ENCODE results near the gene DSCAML1. TPM values are rescaled to one million over a fixed set of nuclear protein-coding genes. Genes with fewer than 3 reads are reported as not detected.

Gene DSCAML1
- total and polyA plus RNA-seq, 4 experiments from 2014 or later, result 1.00 to 1.0 TPM; not detected in 2

GRCh38 chr11:117826190-117826570 is 29.2 kb upstream of the DSCAML1 start:
- no peak for DNase-seq
- intact Hi-C loops (cut with micrococcal nuclease), result no loop called here
- peak overlapping the region in 6 of 7 donors; percentile 5 to 58 (median 31) for H3K27ac Mint-ChIP-seq

GRCh38 chr11:117825538-117826189 is 28.6 kb upstream of the DSCAML1 start:
- no peaks in the 10 kb centered on the region for H3K27me3 Mint-ChIP-seq
- ChIA-PET POLR2A (ENCODE audit: partially characterized antibody) (interaction anchor here (0.9 to 6.9 kb wide), 4 partner anchors 10 to 177 kb away, joined by 3 to 70 read pairs (median 8); no protein-coding TSS in a partner anchor), CTCF (ENCODE audit: partially characterized antibody) (interaction anchor here (1.4 to 16.1 kb wide), 5 partner anchors 8 to 400 kb away, joined by 3 to 440 read pairs (median 59); no protein-coding TSS in a partner anchor)
- Histone ChIP-seq H3K4me3 (ENCODE audit: low read length in 2 of 2) (no peak overlapping the region), H3K27ac (ENCODE audit: low read depth, low read length) (no peak overlapping the region), H3K9me3 (ENCODE audit: control insufficient read depth in 1 of 2, low read length in 2 of 2) (no peaks in the 10 kb centered on the region), H3K36me3 (ENCODE audit: insufficient read depth, low read length) (no peaks in the 10 kb centered on the region), H3K27me3 (ENCODE audit: insufficient read depth, low read length) (no peaks in the 10 kb centered on the region), H3K4me1 (ENCODE audit: insufficient read depth, low read length) (peaks cover 55% of the 10 kb centered on the region)
- H3K4me3 Mint-ChIP-seq, result peak overlapping the region in 3 of 8 donors; percentile 15 to 31 (median 26)
- H3K4me1 Mint-ChIP-seq, result peaks cover 25 to 75% (median 46%) of the 10 kb centered on the region in 4 donors
- intact Hi-C loops (cut with micrococcal nuclease), result no loop called here
- H3K27ac Mint-ChIP-seq, result peak overlapping the region in 5 of 7 donors; percentile 5 to 75 (median 32)
- no peaks in the 10 kb centered on the region for H3K36me3 Mint-ChIP-seq
- no peaks in the 10 kb centered on the region for H3K9me3 Mint-ChIP-seq
- DNase-seq, result no peak

More at GRCh38 chr11:117826190-117826570, 29.2 kb upstream of the DSCAML1 start:
- Histone ChIP-seq H3K9me3 (ENCODE audit: control insufficient read depth in 1 of 2, low read length in 2 of 2) (no peaks in the 10 kb centered on the region), H3K36me3 (ENCODE audit: insufficient read depth, low read length) (no peaks in the 10 kb centered on the region), H3K27me3 (ENCODE audit: insufficient read depth, low read length) (no peaks in the 10 kb centered on the region), H3K4me3 (ENCODE audit: low read length in 2 of 2) (no peak overlapping the region), H3K27ac (ENCODE audit: low read depth, low read length) (no peak overlapping the region), H3K4me1 (ENCODE audit: insufficient read depth, low read length) (peaks cover 60% of the 10 kb centered on the region)
- Mint-ChIP-seq H3K9me3 (no peaks in the 10 kb centered on the region), H3K36me3 (no peaks in the 10 kb centered on the region), H3K4me3 (peak overlapping the region in 1 of 8 donors; percentile 31), H3K27me3 (no peaks in the 10 kb centered on the region), H3K4me1 (peaks cover 29 to 80% (median 51%) of the 10 kb centered on the region in 4 donors)
- ChIA-PET CTCF (ENCODE audit: partially characterized antibody) (interaction anchor here (2.8 to 16.1 kb wide), 4 partner anchors 9 to 226 kb away, joined by 22 to 440 read pairs (median 138); no protein-coding TSS in a partner anchor), POLR2A (ENCODE audit: partially characterized antibody) (interaction anchor here (1.2 to 6.9 kb wide), 2 partner anchors 10 to 176 kb away, joined by 4 to 70 read pairs; no protein-coding TSS in a partner anchor)

GRCh38 chr11:117824571-117825537 is 27.8 kb upstream of the DSCAML1 start, which contains the start of gene FXYD2:
Gene FXYD2, minus strand, starts transcription at chr11:117824744. Its CDS starts 66 bp downstream, at chr11:117824678.
- CTCF ChIA-PET (ENCODE audit: partially characterized antibody), result interaction anchor here (1.4 to 16.1 kb wide), 6 partner anchors 7 to 399 kb away, joined by 3 to 440 read pairs (median 34); no protein-coding TSS in a partner anchor
- POLR2A ChIA-PET (ENCODE audit: partially characterized antibody), result interaction anchor here (0.9 to 6.9 kb wide), 4 partner anchors 9 to 126 kb away, joined by 3 to 70 read pairs (median 16); no protein-coding TSS in a partner anchor
- Mint-ChIP-seq H3K36me3 (no peaks in the 10 kb centered on the region), H3K4me3 (peak within 1 kb of the TSS in 3 of 8 donors; percentile 15 to 26 (median 26)), H3K27me3 (no peaks in the 10 kb centered on the region), H3K27ac (peak within 1 kb of the TSS; percentile 18 to 75 (median 46)), H3K9me3 (no peaks in the 10 kb centered on the region), H3K4me1 (peaks cover 23 to 68% (median 43%) of the 10 kb centered on the region in 4 donors)
- H3K4me1 ChIP-seq (ENCODE audit: insufficient read depth, low read length), result peaks cover 49% of the 10 kb centered on the region
- intact Hi-C loops (cut with micrococcal nuclease), result no loop called here
- no peaks in the 10 kb centered on the region for H3K36me3 ChIP-seq (ENCODE audit: insufficient read depth, low read length)
- DNase-seq, result no peak
- H3K27ac ChIP-seq (ENCODE audit: low read depth, low read length), result no peak within 1 kb of the TSS
- H3K9me3 ChIP-seq (ENCODE audit: control insufficient read depth in 1 of 2, low read length in 2 of 2), result no peaks in the 10 kb centered on the region
- H3K27me3 ChIP-seq (ENCODE audit: insufficient read depth, low read length), result no peaks in the 10 kb centered on the region
- H3K4me3 ChIP-seq (ENCODE audit: low read length in 2 of 2), result no peak within 1 kb of the TSS

- Mint-ChIP-seq H3K36me3 (no peaks in the 10 kb centered on the region), H3K27me3 (no peaks in the 10 kb centered on the region), H3K9me3 (no peaks in the 10 kb centered on the region), H3K4me1 (peaks cover 23 to 61% (median 42%) of the 10 kb centered on the region in 4 donors), H3K27ac (peak overlapping the region; percentile 18 to 68 (median 42)), H3K4me3 (peak overlapping the region in 1 of 8 donors; percentile 26)
- H3K4me3 ChIP-seq (ENCODE audit: low read length in 2 of 2), result no peak overlapping the region
- H3K27me3 ChIP-seq (ENCODE audit: insufficient read depth, low read length), result no peaks in the 10 kb centered on the region
- no peaks in the 10 kb centered on the region for H3K9me3 ChIP-seq (ENCODE audit: control insufficient read depth in 1 of 2, low read length in 2 of 2)
- intact Hi-C loops (cut with micrococcal nuclease), result loop anchor here (1.0 kb wide), 2 partner anchors 123 to 229 kb away; no protein-coding TSS in a partner anchor
- CTCF ChIA-PET (ENCODE audit: partially characterized antibody), result interaction anchor here (1.4 to 16.1 kb wide), 8 partner anchors 9 to 229 kb away, joined by 4 to 440 read pairs (median 8); no protein-coding TSS in a partner anchor
- POLR2A ChIA-PET (ENCODE audit: partially characterized antibody), result interaction anchor here (1.7 to 6.9 kb wide), 6 partner anchors 8 to 229 kb away, joined by 5 to 70 read pairs (median 8); no protein-coding TSS in a partner anchor
- no peak overlapping the region for H3K27ac ChIP-seq (ENCODE audit: low read depth, low read length)
- no peak for DNase-seq
- H3K36me3 ChIP-seq (ENCODE audit: insufficient read depth, low read length), result no peaks in the 10 kb centered on the region
- peaks cover 44% of the 10 kb centered on the region for H3K4me1 ChIP-seq (ENCODE audit: insufficient read depth, low read length)
Measured at GRCh38 chr11:117823946-117824420, 27.0 kb upstream of the DSCAML1 start.

- Histone ChIP-seq H3K9me3 (ENCODE audit: control insufficient read depth in 1 of 2, low read length in 2 of 2) (no peaks in the 10 kb centered on the region), H3K36me3 (ENCODE audit: insufficient read depth, low read length) (no peaks in the 10 kb centered on the region), H3K4me1 (ENCODE audit: insufficient read depth, low read length) (peaks cover 38% of the 10 kb centered on the region), H3K27ac (ENCODE audit: low read depth, low read length) (no peak overlapping the region), H3K4me3 (ENCODE audit: low read length in 2 of 2) (no peak overlapping the region), H3K27me3 (ENCODE audit: insufficient read depth, low read length) (no peaks in the 10 kb centered on the region)
- no peaks in the 10 kb centered on the region for H3K9me3 Mint-ChIP-seq
- peak overlapping the region in 5 of 7 donors; percentile 19 to 77 (median 68) for H3K27ac Mint-ChIP-seq
- no peaks in the 10 kb centered on the region for H3K36me3 Mint-ChIP-seq
- ChIA-PET POLR2A (ENCODE audit: partially characterized antibody) (interaction anchor here (0.8 to 3.0 kb wide), 8 partner anchors 124 to 230 kb away, joined by 3 to 21 read pairs (median 6); partner anchors contain the start of gene IL10RA), CTCF (ENCODE audit: partially characterized antibody) (interaction anchor here (0.5 to 16.1 kb wide), 9 partner anchors 8 to 230 kb away, joined by 4 to 440 read pairs (median 8); no protein-coding TSS in a partner anchor)
- H3K4me3 Mint-ChIP-seq, result peak overlapping the region in 1 of 8 donors; percentile 52
- peak; percentile 25 to 59 (median 44) for DNase-seq
- H3K4me1 Mint-ChIP-seq, result peaks cover 20 to 61% (median 38%) of the 10 kb centered on the region in 4 donors
- no peaks in the 10 kb centered on the region for H3K27me3 Mint-ChIP-seq
- intact Hi-C loops (cut with micrococcal nuclease), result loop anchor here (1.0 kb wide), 2 partner anchors 124 to 230 kb away; no protein-coding TSS in a partner anchor
Measured at GRCh38 chr11:117823294-117823945, 26.4 kb upstream of the DSCAML1 start.
